Lower lobe of right lung (tissue), 2 donors: Measurements from ENCODE around the gene AJM1. TPM values are rescaled to one million over a fixed set of nuclear protein-coding genes. Genes with fewer than 3 reads are reported as not detected.

Experiments
- ATAC-seq, 2 donors: fragments of 200-7000 bp; cut with Tn5 transposase; one replicate each; pipeline ENCODE4 v1.9.1; 2020 to 2022; ENCODE audit warnings: mild to moderate bottlenecking in 2 of 2, moderate library complexity in 2 of 2
- DNase-seq: peaks from one replicate; pipeline ENCODE4 v3.0.0-alpha.2; 2020
- H3K27ac ChIP-seq: fragments of 200-600 bp; one replicate; pipeline ENCODE4 v1.8.0; 2022
- H3K27me3 ChIP-seq: fragments of 200-600 bp; one replicate; pipeline ENCODE4 v1.8.0; 2022; ENCODE audit warnings: low read depth
- H3K36me3 ChIP-seq: fragments of 200-600 bp; one replicate; pipeline ENCODE4 v1.8.0; 2022; ENCODE audit warnings: mild to moderate bottlenecking
- H3K4me1 ChIP-seq: fragments of 200-600 bp; one replicate; pipeline ENCODE4 v1.8.0; 2022
- H3K4me3 ChIP-seq: fragments of 200-600 bp; one replicate; pipeline ENCODE4 v1.8.0; 2022; ENCODE audit warnings: mild to moderate bottlenecking
- H3K9me3 ChIP-seq: fragments of 200-600 bp; one replicate; pipeline ENCODE4 v1.8.0; 2022
- intact Hi-C: fragments of 100-400 bp; cut with DNase I; formaldehyde crosslinking; loops from one replicate; pipeline ENCODE4 v1.11.0; 2022
- microRNA-seq: library from miRNA; unstranded; fragments of <30 nt; microRNA quantifications from one replicate; pipeline ENCODE4 v1.2.0, GENCODE V29; 2020; ENCODE audit warnings: borderline number of aligned reads
- total RNA-seq: library from RNA; stranded (reverse); fragmentation: NEBNext Ultra II Directional; extraction: Animal tissue kit (Norgen Biotek cat#: 25700); gene quantifications from one replicate; pipeline ENCODE4 v1.2.1, GENCODE V29; 2021
- TF ChIP-seq, protein P1 (sequence below): fragments of 200-600 bp; IDR thresholded peaks from one replicate; pipeline ENCODE4 v1.8.0; 2022; ENCODE audit warnings: antibody characterized with exemption, mild to moderate bottlenecking
- donor health status: DM: no; HTN: yes; CAD: no; lungs with severe emphysema.

The AJM1 gene
- total RNA-seq, 1 donor from 2014 or later = 3.5 TPM

- no peaks in the 10 kb centered on the region for H3K9me3 ChIP-seq
- peak; percentile 97 to 98 for ATAC-seq
- peak within 1 kb of the TSS; percentile 83 for H3K27ac ChIP-seq
- peaks cover 36% of the 10 kb centered on the region for H3K4me1 ChIP-seq
- peak within 1 kb of the TSS; percentile 97 for H3K4me3 ChIP-seq
- TF ChIP-seq, protein P1, sequence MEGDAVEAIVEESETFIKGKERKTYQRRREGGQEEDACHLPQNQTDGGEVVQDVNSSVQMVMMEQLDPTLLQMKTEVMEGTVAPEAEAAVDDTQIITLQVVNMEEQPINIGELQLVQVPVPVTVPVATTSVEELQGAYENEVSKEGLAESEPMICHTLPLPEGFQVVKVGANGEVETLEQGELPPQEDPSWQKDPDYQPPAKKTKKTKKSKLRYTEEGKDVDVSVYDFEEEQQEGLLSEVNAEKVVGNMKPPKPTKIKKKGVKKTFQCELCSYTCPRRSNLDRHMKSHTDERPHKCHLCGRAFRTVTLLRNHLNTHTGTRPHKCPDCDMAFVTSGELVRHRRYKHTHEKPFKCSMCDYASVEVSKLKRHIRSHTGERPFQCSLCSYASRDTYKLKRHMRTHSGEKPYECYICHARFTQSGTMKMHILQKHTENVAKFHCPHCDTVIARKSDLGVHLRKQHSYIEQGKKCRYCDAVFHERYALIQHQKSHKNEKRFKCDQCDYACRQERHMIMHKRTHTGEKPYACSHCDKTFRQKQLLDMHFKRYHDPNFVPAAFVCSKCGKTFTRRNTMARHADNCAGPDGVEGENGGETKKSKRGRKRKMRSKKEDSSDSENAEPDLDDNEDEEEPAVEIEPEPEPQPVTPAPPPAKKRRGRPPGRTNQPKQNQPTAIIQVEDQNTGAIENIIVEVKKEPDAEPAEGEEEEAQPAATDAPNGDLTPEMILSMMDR = no peak
- DNase-seq = peak; percentile 98
- peaks cover 10% of the 10 kb centered on the region for H3K36me3 ChIP-seq
- H3K27me3 ChIP-seq = no peaks in the 10 kb centered on the region
- intact Hi-C loops = no loop called here
Observed at GRCh38 chr9:136885950-136886578, 43.8 kb downstream of the AJM1 start, which contains the start of gene TRAF2. TRAF2 (plus strand) TSS chr9:136886516; CDS start chr9:136898741, 12,225 bp downstream.

DNA sequence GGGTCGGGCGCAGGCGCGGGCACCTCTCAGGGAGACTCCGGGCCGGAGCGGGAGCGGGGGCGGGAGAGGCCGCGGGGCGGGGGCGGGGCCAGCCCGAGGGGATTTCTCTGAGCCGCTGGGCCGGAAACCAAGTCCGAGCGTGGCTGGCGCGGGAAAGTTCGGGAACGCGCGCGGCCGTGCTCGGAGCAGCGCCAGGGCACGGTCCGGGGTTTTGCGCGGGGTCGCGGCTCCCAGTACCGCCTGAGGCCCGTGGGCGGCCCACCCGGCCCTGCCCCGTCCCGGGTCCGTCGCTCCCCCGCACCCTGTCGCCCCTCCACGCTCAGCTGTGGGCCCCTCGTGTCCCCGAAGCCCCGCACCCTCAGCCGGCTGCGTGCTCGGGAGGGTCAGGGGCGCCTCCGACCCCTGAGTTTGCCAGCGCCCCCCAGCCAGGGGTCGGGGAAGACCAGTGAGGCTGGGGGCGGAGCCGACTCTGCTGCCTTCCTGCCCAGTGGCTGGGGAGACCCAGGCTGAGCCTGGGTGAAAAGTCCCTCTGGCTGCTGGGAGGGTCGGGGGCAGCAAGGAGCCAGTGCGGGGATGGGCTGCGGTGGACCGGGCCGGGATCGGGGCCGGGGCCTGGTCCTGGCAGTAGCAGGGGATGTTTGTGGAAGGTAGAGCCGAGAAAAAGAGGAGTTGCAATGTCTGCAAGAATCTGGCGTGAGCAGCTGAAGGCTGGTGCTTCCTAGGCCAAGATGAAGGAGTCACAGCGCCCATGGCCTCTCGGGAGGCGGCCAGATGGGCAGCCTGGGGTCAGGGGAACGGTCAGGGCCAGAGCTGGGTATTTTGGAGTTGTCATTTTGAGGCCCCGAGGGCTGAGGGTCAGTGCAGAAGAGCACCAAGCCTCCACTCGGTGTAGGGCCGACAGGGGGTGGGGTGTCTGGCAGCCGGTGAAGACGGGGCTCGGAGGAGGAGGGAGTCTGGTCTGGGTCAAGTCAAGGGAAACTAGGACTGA lies 44.6 kb downstream of the AJM1 start:
- no peak for DNase-seq
- Histone ChIP-seq H3K27me3 (no peaks in the 10 kb centered on the region), H3K4me3 (peak overlapping the region; percentile 97), H3K4me1 (peaks cover 33% of the 10 kb centered on the region), H3K36me3 (peaks cover 19% of the 10 kb centered on the region), H3K27ac (peak overlapping the region; percentile 83), H3K9me3 (no peaks in the 10 kb centered on the region)
- ATAC-seq = peak; percentile 40 to 56
- intact Hi-C loops = no loop called here
- TF ChIP-seq, protein P1 = no peak

DNA sequence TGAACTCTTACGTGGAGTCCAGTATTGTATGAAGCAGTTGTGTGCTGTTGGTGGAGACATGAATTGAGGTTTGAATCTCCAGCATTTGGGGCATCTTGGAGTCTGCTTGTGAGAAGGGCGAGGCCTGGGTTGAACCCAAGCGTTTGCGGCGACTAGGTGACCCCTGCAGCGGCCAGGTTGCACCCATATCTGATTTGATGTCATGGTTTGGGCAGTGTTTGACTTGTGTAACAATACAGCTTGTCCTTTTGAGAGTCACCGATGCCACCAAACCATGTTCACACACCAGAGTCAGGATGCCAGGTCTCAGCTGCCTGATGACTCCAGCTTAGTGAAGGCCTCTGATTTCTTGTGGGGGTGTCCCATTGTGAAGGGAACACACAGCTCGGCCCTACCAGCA lies 46.2 kb downstream of the AJM1 start:
- no peak for ATAC-seq
- peaks cover 26% of the 10 kb centered on the region for H3K36me3 ChIP-seq
- H3K4me3 ChIP-seq = no peak overlapping the region
- no peaks in the 10 kb centered on the region for H3K9me3 ChIP-seq
- TF ChIP-seq, protein P1 = no peak
- peaks cover 20% of the 10 kb centered on the region for H3K4me1 ChIP-seq
- no peaks in the 10 kb centered on the region for H3K27me3 ChIP-seq
- no peak for DNase-seq
- intact Hi-C loops = no loop called here
- no peak overlapping the region for H3K27ac ChIP-seq

- intact Hi-C loops = no loop called here
- Histone ChIP-seq H3K9me3 (no peaks in the 10 kb centered on the region), H3K36me3 (peaks cover 26% of the 10 kb centered on the region), H3K27me3 (no peaks in the 10 kb centered on the region), H3K4me1 (peaks cover 20% of the 10 kb centered on the region), H3K27ac (no peak overlapping the region), H3K4me3 (no peak overlapping the region)
- DNase-seq = no peak
- ATAC-seq = no peak
- TF ChIP-seq, protein P1 = no peak
Observed at GRCh38 chr9:136889858-136890257, 47.6 kb downstream of the AJM1 start.

DNA sequence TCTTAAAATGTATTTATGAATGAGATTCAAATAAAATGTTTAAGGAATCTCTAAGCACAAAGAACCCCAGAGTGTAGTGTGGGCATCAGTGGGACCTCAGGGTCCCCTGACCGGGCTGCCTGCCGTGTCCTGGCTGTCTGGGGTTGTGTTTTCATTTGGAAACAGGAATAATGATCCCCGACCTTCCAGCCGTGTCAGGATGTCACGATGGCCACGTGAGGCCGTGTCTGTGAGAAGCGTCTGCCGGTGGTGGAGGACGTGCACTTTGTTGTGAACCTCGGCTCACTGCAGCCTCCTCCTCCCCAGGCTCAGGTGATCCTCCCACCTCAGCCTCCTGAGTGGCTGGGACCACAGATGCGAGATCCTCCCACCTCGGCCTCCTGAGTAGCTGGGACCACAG lies 48.4 kb downstream of the AJM1 start:
- no peak for DNase-seq
- Histone ChIP-seq H3K4me3 (no peak overlapping the region), H3K36me3 (peaks cover 26% of the 10 kb centered on the region), H3K4me1 (peaks cover 15% of the 10 kb centered on the region), H3K9me3 (no peaks in the 10 kb centered on the region), H3K27ac (no peak overlapping the region), H3K27me3 (no peaks in the 10 kb centered on the region)
- TF ChIP-seq, protein P1 = no peak
- intact Hi-C loops = no loop called here
- no peak for ATAC-seq

Small RNA genes within 50 kb of the gene (microRNA-seq; reads per million reads assigned to microRNA genes)
- gene MIR4292 (not detected), gene MIR4479 (not detected)

Other genes with a start within 250 kb of the AJM1 start
- gene EGFL7, start 179.6 kb upstream of the AJM1 start, total RNA-seq = 230 TPM
- gene AGPAT2, start 155.0 kb upstream of the AJM1 start, total RNA-seq = 106 TPM
- 15.1 TPM for gene DIPK1B, start 129.9 kb upstream of the AJM1 start, total RNA-seq
- 2.5 TPM for gene LCN10, start 99.5 kb upstream of the AJM1 start, total RNA-seq
- 2.9 TPM for gene LCN6, start 94.0 kb upstream of the AJM1 start, total RNA-seq
- not detected for gene LCN8, start 84.2 kb upstream of the AJM1 start, total RNA-seq
- gene LCN15, start 78.0 kb upstream of the AJM1 start, total RNA-seq = not detected
- gene TMEM141, start 51.1 kb upstream of the AJM1 start, total RNA-seq = 57.2 TPM
- 3.7 TPM for gene CCDC183, start 46.1 kb upstream of the AJM1 start, total RNA-seq
- 62.2 TPM for gene RABL6, start 34.5 kb upstream of the AJM1 start, total RNA-seq
- 93.6 TPM for gene PHPT1, start 6.9 kb downstream of the AJM1 start, total RNA-seq
- 13.5 TPM for gene MAMDC4, start 9.9 kb downstream of the AJM1 start, total RNA-seq
- gene EDF1, start 23.8 kb downstream of the AJM1 start, total RNA-seq = 230 TPM
- 16.5 TPM for gene TRAF2, start 44.0 kb downstream of the AJM1 start, total RNA-seq
- 83.2 TPM for gene FBXW5, start 102.3 kb downstream of the AJM1 start, total RNA-seq
- 2.2 TPM for gene C8G, start 102.8 kb downstream of the AJM1 start, total RNA-seq
- 1.9 TPM for gene LCN12, start 109.8 kb downstream of the AJM1 start, total RNA-seq
- gene PTGDS, start 135.0 kb downstream of the AJM1 start, total RNA-seq = 225 TPM
- gene LCNL1, start 140.5 kb downstream of the AJM1 start, total RNA-seq = 1.9 TPM
- 45.1 TPM for gene PAXX, start 149.9 kb downstream of the AJM1 start, total RNA-seq
- gene CLIC3, start 154.1 kb downstream of the AJM1 start, total RNA-seq = 49.3 TPM
- gene ABCA2, start 185.8 kb downstream of the AJM1 start, total RNA-seq = 45.0 TPM
- 1.1 TPM for gene FUT7, start 189.6 kb downstream of the AJM1 start, total RNA-seq
- gene NPDC1, start 203.7 kb downstream of the AJM1 start, total RNA-seq = 124 TPM
- gene ENTPD2, start 211.6 kb downstream of the AJM1 start, total RNA-seq = 0.62 TPM
- 0.86 TPM for gene SAPCD2, start 228.1 kb downstream of the AJM1 start, total RNA-seq
- 29.7 TPM for gene UAP1L1, start 235.0 kb downstream of the AJM1 start, total RNA-seq
- gene MAN1B1, start 244.5 kb downstream of the AJM1 start, total RNA-seq = 41.9 TPM